Gastrocnemius medialis (tissue), 4 donors: ENCODE results near the gene PPAN. TPM values are rescaled to one million over a fixed set of nuclear protein-coding genes. Genes with fewer than 3 reads are reported as not detected.

Experiments
- ATAC-seq, 2 donors: fragments of 150-250 bp; one replicate each; pipeline ENCODE4 v1.9.1; 2016
- DNase-seq, 2 donors: peaks; one replicate each; pipeline ENCODE4 v3.0.0-alpha.2; 2019
- H3K27ac ChIP-seq, 4 donors: fragments of 200-600 bp; sonication (generic); 1 replicate in 1 of 4; 2 replicates in 3 of 4; pipeline ENCODE4 v1.5.1; 2016 to 2018; ENCODE audit warnings: mild to moderate bottlenecking in 2 of 4, moderate library complexity in 1 of 4
- H3K27me3 ChIP-seq, 3 donors: fragments of 200-600 bp; sonication (generic) in 2 of 3; 1 replicate in 1 of 3; 2 replicates in 2 of 3; pipeline versions ENCODE4 v1.5.1 to v1.6.0; 2016 to 2019; ENCODE audit warnings: mild to moderate bottlenecking in 1 of 3, moderate library complexity in 1 of 3
- H3K36me3 ChIP-seq, 2 donors: fragments of 200-600 bp; sonication (generic) in 1 of 2; one replicate each; pipeline ENCODE4 v1.5.1; 2017 to 2018
- H3K4me1 ChIP-seq, 2 donors: fragments of 200-600 bp; sonication (generic) in 1 of 2; one replicate each; pipeline ENCODE4 v1.5.1; 2016 to 2017; ENCODE audit warnings: mild to moderate bottlenecking in 2 of 2
- H3K4me3 ChIP-seq, 4 donors: fragments of 200-600 bp; sonication (generic) in 3 of 4; 1 replicate in 1 of 4; 2 replicates in 3 of 4; pipeline ENCODE4 v1.5.1; 2016 to 2019; ENCODE audit warnings: mild to moderate bottlenecking in 2 of 4
- H3K9me3 ChIP-seq, 3 donors: fragments of 200-600 bp; sonication (generic) in 2 of 3; 1 replicate in 1 of 3; 2 replicates in 2 of 3; pipeline ENCODE4 v1.5.1; 2016 to 2019
- POLR2A ChIP-seq, 2 donors: fragments of 450-650 bp; IDR thresholded peaks; one replicate each; pipeline ENCODE4 v1.6.1; 2017; ENCODE audit warnings: antibody characterized with exemption in 2 of 2, mild to moderate bottlenecking in 2 of 2, moderate library complexity in 2 of 2
- in situ Hi-C, 4 donors: fragments of 200-750 bp; cut with MboI; loops; one replicate each; pipeline versions ENCODE4 v1.15.0 to v1.8.0; 2017; ENCODE audit warnings: low sequenced_read_pairs in 4 of 4
- intact Hi-C: fragments of 100-400 bp; cut with DNase I; formaldehyde crosslinking; loops from one replicate; pipeline ENCODE4 v1.15.1; 2023; ENCODE audit warnings: low total_unique reads
- total RNA-seq, 4 donors: library from RNA; depleted of rRNA; stranded (reverse); fragments of >200 nt; gene quantifications; one replicate each; pipeline versions ENCODE4 v1.1.0 to v1.2.3, GENCODE V29; 2016
- TF ChIP-seq, protein P1 (sequence below), 5 experiments: fragments of 450-650 bp in 3 of 5; fragments of 200-600 bp in 2 of 5; sonication (generic) in 2 of 5; IDR thresholded peaks in 4 of 5; conservative IDR thresholded peaks in 1 of 5; 1 replicate in 4 of 5; 2 replicates in 1 of 5; pipeline ENCODE4 v1.5.1; 2016 to 2019; ENCODE audit warnings: antibody characterized with exemption in 5 of 5, mild to moderate bottlenecking in 3 of 5, moderate library complexity in 3 of 5

PPAN gene
- total RNA-seq, 4 donors from 2014 or later, result 30.5 to 42.3 (median 36.7) TPM

DNA sequence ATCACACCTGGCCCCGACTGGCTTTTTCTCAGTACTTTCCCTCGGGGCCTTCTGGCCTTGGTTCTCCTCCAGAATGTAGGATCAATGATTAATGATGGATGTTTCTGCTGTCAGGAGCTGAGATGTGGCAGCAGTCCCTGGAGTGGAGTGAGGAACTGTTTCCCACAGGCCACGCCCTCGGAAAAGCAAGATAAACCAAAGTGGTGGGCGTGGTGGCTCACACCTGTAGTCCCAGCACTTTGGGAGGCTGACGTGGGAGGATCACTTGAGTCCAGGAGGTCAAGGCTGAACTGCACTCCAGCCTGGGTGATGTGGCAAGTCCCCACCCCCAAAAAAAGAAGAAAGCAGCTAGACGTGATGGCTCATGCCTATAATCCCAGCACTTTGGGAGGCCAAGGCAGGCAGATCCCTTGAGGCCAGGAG lies 27.1 kb upstream of the PPAN start:
- no peaks in the 10 kb centered on the region for H3K36me3 ChIP-seq
- no peak overlapping the region for H3K4me3 ChIP-seq
- in situ Hi-C loops (no loop called here), intact Hi-C loops (no loop called here)
- TF ChIP-seq POLR2A (IDR thresholded peaks at IDR 0.05), result no peak
- TF ChIP-seq, protein P1, sequence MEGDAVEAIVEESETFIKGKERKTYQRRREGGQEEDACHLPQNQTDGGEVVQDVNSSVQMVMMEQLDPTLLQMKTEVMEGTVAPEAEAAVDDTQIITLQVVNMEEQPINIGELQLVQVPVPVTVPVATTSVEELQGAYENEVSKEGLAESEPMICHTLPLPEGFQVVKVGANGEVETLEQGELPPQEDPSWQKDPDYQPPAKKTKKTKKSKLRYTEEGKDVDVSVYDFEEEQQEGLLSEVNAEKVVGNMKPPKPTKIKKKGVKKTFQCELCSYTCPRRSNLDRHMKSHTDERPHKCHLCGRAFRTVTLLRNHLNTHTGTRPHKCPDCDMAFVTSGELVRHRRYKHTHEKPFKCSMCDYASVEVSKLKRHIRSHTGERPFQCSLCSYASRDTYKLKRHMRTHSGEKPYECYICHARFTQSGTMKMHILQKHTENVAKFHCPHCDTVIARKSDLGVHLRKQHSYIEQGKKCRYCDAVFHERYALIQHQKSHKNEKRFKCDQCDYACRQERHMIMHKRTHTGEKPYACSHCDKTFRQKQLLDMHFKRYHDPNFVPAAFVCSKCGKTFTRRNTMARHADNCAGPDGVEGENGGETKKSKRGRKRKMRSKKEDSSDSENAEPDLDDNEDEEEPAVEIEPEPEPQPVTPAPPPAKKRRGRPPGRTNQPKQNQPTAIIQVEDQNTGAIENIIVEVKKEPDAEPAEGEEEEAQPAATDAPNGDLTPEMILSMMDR (IDR thresholded peaks at IDR 0.05 in 4 of 5, conservative IDR thresholded peaks at IDR 0.05 in 1 of 5), result no peak
- H3K27ac ChIP-seq, result no peak overlapping the region
- no peaks in the 10 kb centered on the region for H3K9me3 ChIP-seq
- H3K4me1 ChIP-seq, result no peaks in the 10 kb centered on the region
- peaks cover 0 to 7% (median 4%) of the 10 kb centered on the region in 3 donors for H3K27me3 ChIP-seq
- DNase-seq (no peak), ATAC-seq (no peak)

DNA sequence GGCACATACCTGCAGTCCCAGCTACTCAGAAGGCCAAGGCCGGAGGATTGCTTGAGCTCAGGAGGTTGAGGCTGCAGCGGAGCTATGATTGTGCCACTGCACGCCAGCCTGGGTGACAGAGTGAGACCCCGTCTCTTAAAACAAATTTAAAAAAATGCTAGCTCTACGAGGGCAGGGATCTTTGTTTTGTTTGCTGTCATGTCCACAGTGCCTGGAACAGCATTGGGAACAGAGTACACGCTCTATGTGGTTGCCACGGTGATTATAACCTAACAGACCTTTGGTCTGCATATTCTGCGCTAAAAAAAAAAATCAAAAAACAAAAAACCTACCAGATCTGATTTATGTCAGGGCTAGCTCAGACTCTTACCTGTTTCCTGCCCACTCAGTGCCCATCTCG lies 22.3 kb upstream of the PPAN start:
- Histone ChIP-seq H3K4me3 (no peak overlapping the region), H3K36me3 (no peaks in the 10 kb centered on the region), H3K27me3 (peaks cover 5 to 29% (median 28%) of the 10 kb centered on the region in 3 donors), H3K27ac (no peak overlapping the region), H3K4me1 (no peaks in the 10 kb centered on the region), H3K9me3 (no peaks in the 10 kb centered on the region)
- in situ Hi-C loops (no loop called here), intact Hi-C loops (no loop called here)
- no peak for TF ChIP-seq POLR2A (IDR thresholded peaks at IDR 0.05)
- TF ChIP-seq, protein P1 (IDR thresholded peaks at IDR 0.05 in 4 of 5, conservative IDR thresholded peaks at IDR 0.05 in 1 of 5), result no peak
- ATAC-seq (no peak), DNase-seq (no peak)

DNA sequence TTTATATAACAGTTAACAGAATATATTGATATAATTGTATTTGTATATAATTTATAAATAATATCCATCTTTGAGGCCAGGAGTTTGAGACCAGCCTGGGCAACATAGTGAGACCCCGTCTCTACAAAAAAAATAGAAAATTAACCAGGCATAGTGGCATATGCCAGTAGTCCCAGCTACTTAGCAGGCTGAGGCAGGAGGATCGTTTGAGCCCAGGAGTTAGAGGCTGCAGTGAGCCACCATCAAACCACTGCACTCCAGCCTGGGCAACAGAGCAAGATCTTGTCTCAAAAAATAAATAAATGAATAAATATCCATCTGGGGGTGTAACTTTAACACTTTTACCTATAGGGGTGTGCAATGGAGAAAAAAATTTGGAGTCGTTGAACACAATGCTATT lies 21.4 kb upstream of the PPAN start:
- in situ Hi-C loops, result no loop called here
- Histone ChIP-seq H3K9me3 (no peaks in the 10 kb centered on the region), H3K27ac (no peak overlapping the region), H3K4me3 (no peak overlapping the region), H3K27me3 (peaks cover 5 to 29% (median 28%) of the 10 kb centered on the region in 3 donors), H3K4me1 (no peaks in the 10 kb centered on the region), H3K36me3 (no peaks in the 10 kb centered on the region)
- DNase-seq (no peak), ATAC-seq (no peak)
- intact Hi-C loops, result no loop called here
- TF ChIP-seq, protein P1 (IDR thresholded peaks at IDR 0.05 in 4 of 5, conservative IDR thresholded peaks at IDR 0.05 in 1 of 5), result no peak
- TF ChIP-seq POLR2A (IDR thresholded peaks at IDR 0.05), result no peak

DNA sequence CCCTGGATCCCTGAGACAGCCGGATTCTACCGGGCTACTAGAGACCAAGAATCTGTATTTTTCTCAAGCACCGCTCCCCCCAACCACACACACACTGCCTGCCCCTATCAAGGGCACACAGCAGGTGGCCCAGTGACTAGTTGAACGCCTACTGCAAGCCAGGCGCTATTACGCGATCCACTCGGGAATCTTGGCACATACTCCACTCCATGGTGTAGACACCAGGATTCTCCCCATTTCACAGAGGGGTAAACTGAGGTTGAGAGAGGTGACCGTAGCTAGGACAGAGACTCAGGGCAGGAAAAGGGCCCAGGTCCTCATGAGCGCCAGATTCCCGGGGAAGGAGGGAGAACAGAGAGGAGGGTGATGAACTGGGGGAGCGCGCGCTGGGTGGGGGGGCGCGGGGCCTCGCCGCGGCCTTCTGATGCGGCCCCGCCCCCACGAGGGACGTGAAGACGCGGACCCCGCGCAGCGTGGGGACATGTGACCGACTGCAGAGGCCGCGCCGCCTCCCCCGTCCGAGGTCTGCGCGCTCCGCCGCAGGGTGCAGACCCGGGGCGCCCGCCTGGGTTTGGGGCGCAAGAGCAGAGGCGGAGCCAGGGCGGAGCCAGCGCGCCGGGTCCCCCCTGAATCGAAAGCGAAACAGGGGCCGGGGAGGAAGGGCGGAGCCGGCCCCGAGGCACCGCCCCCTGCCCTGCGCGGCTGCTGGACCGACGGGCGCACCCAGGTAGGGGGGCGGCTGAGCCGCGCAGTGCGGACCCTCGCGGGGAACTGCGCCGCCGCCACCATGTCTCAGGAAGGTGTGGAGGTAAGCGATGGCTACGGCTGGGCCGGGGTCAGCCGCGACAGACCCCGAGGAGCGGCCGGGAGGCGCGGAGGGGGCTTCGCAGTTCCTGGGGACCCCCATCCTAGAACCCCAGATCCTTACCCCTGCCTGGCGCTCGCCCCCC lies 20.2 kb upstream of the PPAN start, which contains the start of gene SHFL:
Gene SHFL (plus strand): TSS at position 677 of the 950 bp plus-strand sequence. CDS start 111 bp downstream, at position 788.
- TF ChIP-seq POLR2A (IDR thresholded peaks at IDR 0.05), result no peak
- TF ChIP-seq, protein P1 (IDR thresholded peaks at IDR 0.05 in 4 of 5, conservative IDR thresholded peaks at IDR 0.05 in 1 of 5), result no peak
- ATAC-seq (peak; percentile 52 to 65), DNase-seq (peak in 1 of 2 donors; percentile 30)
- peaks cover 5 to 29% (median 28%) of the 10 kb centered on the region in 3 donors for H3K27me3 ChIP-seq
- H3K27ac ChIP-seq, result peak within 1 kb of the TSS; percentile 71 to 86 (median 78)
- no peaks in the 10 kb centered on the region for H3K9me3 ChIP-seq
- H3K4me3 ChIP-seq, result peak within 1 kb of the TSS; percentile 61 to 87 (median 78)
- no peaks in the 10 kb centered on the region for H3K4me1 ChIP-seq
- in situ Hi-C loops, result no loop called here
- H3K36me3 ChIP-seq, result no peaks in the 10 kb centered on the region
- intact Hi-C loops, result no loop called here
